ENCODE results near the gene MOGAT3.
A peak's percentile ranks its signal among the peaks of the same experiment; 100 is the strongest.

MOGAT3 gene

DNA sequence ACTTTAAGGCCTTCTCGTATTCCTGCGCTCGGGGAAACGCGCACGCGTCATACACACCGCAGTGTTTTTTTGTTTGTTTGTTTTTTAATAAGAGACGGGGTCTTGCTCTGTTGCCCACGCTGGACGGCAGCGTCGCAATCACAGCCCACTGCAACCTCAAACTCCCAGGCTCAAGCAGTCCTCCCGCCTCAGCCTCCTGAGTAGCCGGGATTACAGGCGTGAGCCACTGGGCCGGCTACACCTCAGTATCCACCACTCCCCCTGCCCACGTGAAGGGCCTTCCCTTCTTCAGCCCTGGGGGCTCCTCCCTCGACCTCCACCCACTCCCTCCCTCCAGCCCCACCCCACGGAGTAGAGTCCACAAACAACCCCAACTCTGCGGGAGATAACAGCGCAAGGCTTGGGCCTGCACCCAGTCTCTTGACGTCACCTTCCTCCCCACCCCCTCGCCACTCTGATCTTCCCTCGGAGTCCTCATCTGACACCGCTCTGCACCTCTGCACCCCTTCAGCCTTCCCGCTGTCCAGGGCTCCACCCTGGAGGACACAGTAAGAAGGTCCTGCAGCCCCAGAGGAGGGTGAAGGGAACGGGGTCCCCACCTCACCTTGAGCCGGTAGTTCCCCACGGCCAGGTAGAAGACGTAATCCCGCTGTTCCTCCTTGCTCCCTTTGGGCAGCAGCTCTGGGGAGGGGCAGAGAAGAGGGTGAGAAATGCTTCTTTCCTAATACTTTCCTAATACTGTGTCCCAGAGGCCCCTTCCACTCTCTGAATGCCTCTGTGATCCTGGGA, 39.6 kb upstream of the MOGAT3 start:
- Histone ChIP-seq H3K27me3 (ENCODE audit: control insufficient read depth in 5 of 5, insufficient read depth in 4 of 5, low read length in 5 of 5) (no peaks in the 10 kb centered on the region), H3K9ac (ENCODE audit: low read length in 5 of 5) (peak overlapping the region in 1 of 5 donors; percentile 25), H3K4me3 (ENCODE audit: low read depth in 1 of 5, low read length in 5 of 5) (peak overlapping the region in 1 of 5 donors; percentile 15), H3K9me3 (ENCODE audit: control insufficient read depth in 5 of 5, low read length in 5 of 5) (no peaks in the 10 kb centered on the region), H3K36me3 (ENCODE audit: control insufficient read depth in 5 of 5, insufficient read depth in 5 of 5, low read length in 5 of 5) (peaks cover 0 to 29% (median 12%) of the 10 kb centered on the region in 5 donors), H3K27ac (ENCODE audit: low read depth, low read length) (peak overlapping the region; percentile 93), H3K4me1 (ENCODE audit: control insufficient read depth in 5 of 5, insufficient read depth in 5 of 5, low read length in 5 of 5) (peaks cover 14 to 87% (median 82%) of the 10 kb centered on the region in 5 donors)

DNA sequence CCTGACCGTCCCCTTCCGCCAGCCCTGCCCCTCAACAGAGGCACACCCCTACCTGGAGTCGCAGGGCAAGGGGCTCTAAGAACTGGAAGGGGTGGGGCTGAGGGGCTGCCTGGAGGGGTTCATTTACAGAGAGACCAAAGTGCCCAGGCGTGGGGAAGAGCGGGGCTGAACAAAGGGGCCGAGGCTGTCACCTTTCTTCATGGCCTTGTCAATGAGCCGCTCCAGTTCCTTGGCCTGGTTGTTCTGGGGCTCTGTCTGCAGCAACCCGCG, 39.0 kb upstream of the MOGAT3 start:
- peaks cover 14 to 85% (median 77%) of the 10 kb centered on the region in 5 donors for H3K4me1 ChIP-seq (ENCODE audit: control insufficient read depth in 5 of 5, insufficient read depth in 5 of 5, low read length in 5 of 5)

DNA sequence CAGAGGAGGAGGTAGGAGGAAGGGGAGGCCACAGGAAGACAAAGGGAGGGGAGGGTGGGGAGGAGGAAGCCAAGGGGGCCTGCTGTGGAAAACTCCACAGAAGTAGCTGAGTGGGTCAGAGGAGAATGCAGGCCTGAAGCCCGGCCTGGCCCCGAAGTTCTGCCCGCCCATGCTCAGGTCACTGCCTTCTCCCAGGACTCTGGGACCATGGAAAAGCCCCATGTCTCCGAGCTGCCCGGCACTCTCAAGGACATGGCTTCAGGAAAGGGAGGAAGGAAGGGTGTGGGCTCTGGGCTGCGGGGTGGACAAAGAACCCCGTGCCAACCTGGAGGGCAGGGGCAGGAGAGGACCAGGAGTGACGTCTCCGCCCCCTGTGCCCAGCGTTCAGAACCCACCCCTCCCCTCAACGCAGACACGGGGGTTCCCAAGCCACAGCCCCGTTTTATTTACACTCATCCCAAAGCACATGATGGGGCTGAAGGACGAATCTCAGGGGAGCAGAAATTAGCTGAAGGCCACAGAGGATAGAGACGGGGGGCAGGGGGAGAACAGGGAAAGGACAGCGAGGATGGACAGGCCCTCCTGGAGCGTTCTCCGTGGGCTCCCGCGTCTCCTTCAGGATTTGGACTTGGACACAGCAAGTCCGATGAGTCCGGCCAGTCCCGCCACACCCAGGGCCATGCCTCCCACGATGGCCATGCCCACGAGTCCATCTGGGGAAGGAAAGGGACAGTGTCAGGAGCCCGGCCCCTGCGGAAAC, 38.5 kb upstream of the MOGAT3 start:
- Histone ChIP-seq H3K9ac (ENCODE audit: low read length in 5 of 5) (peak overlapping the region in 2 of 5 donors; percentile 12 to 82), H3K27ac (ENCODE audit: low read depth, low read length) (peak overlapping the region; percentile 93), H3K27me3 (ENCODE audit: control insufficient read depth in 5 of 5, insufficient read depth in 4 of 5, low read length in 5 of 5) (no peaks in the 10 kb centered on the region), H3K9me3 (ENCODE audit: control insufficient read depth in 5 of 5, low read length in 5 of 5) (no peaks in the 10 kb centered on the region), H3K4me1 (ENCODE audit: control insufficient read depth in 5 of 5, insufficient read depth in 5 of 5, low read length in 5 of 5) (peaks cover 14 to 83% (median 75%) of the 10 kb centered on the region in 5 donors), H3K4me3 (ENCODE audit: low read depth in 1 of 5, low read length in 5 of 5) (peak overlapping the region in 2 of 5 donors; percentile 26 to 31), H3K36me3 (ENCODE audit: control insufficient read depth in 5 of 5, insufficient read depth in 5 of 5, low read length in 5 of 5) (peaks cover 0 to 29% (median 12%) of the 10 kb centered on the region in 5 donors)

More for the DNA sequence above, 39.0 kb upstream of the MOGAT3 start:
- H3K27me3 ChIP-seq (ENCODE audit: control insufficient read depth in 5 of 5, insufficient read depth in 4 of 5, low read length in 5 of 5): no peaks in the 10 kb centered on the region
- no peaks in the 10 kb centered on the region for H3K9me3 ChIP-seq (ENCODE audit: control insufficient read depth in 5 of 5, low read length in 5 of 5)
- H3K4me3 ChIP-seq (ENCODE audit: low read depth in 1 of 5, low read length in 5 of 5): no peak overlapping the region
- peaks cover 0 to 29% (median 12%) of the 10 kb centered on the region in 5 donors for H3K36me3 ChIP-seq (ENCODE audit: control insufficient read depth in 5 of 5, insufficient read depth in 5 of 5, low read length in 5 of 5)
- peak overlapping the region; percentile 93 for H3K27ac ChIP-seq (ENCODE audit: low read depth, low read length)
- H3K9ac ChIP-seq (ENCODE audit: low read length in 5 of 5): no peak overlapping the region

DNA sequence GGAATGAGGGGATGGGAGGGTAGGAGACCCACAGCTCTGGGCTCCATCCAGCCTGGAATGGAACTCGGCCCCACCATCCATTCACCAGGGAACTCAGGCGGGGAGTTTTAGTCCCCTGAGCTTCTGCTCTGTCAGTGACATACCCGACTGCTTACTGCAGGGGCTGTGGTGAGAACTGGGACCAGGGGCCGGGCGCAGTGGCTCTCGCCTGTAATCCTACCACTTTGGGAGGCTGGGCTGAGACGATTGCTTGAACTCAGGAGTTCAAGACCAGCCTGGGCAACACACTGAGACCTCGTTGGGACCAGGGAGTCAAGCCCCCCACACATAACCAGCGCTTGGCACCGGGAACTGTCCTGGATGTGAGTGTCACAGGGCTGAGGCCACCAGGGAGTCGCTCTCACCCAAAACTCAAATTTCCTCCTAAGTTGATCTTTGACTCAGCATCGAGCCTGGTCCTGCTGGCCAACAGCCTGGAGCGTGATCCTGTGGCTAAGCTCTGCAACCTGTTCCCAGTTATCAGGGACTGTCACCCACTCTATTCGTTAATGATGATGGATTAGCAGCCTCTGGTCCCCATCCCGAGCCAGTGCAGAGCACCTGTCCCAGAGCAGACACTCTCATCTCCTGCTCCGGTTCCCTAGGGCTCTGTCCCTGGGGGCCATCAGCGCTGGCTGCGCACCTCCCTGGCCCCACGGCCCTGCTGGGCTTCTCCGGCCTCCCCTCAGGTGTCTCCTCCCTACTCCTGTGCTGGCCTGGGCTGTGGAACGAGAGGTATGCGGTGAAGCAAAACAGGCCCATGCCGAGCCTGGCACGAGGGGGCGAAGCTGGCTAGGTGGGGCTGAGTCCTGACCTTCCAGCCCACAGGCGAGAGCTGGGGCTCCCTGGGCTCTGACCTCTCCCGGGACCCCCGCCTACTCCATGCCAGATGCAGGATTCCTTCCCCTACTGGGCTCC, 37.7 kb upstream of the MOGAT3 start:
- Histone ChIP-seq H3K36me3 (ENCODE audit: control insufficient read depth in 5 of 5, insufficient read depth in 5 of 5, low read length in 5 of 5) (peaks cover 0 to 34% (median 12%) of the 10 kb centered on the region in 5 donors), H3K27me3 (ENCODE audit: control insufficient read depth in 5 of 5, insufficient read depth in 4 of 5, low read length in 5 of 5) (no peaks in the 10 kb centered on the region), H3K9ac (ENCODE audit: low read length in 5 of 5) (peak overlapping the region in 4 of 5 donors; percentile 46 to 90 (median 78)), H3K4me3 (ENCODE audit: low read depth in 1 of 5, low read length in 5 of 5) (peak overlapping the region in 4 of 5 donors; percentile 8 to 59 (median 38)), H3K27ac (ENCODE audit: low read depth, low read length) (peak overlapping the region; percentile 93), H3K9me3 (ENCODE audit: control insufficient read depth in 5 of 5, low read length in 5 of 5) (no peaks in the 10 kb centered on the region), H3K4me1 (ENCODE audit: control insufficient read depth in 5 of 5, insufficient read depth in 5 of 5, low read length in 5 of 5) (peaks cover 10 to 76% (median 67%) of the 10 kb centered on the region in 5 donors)

DNA sequence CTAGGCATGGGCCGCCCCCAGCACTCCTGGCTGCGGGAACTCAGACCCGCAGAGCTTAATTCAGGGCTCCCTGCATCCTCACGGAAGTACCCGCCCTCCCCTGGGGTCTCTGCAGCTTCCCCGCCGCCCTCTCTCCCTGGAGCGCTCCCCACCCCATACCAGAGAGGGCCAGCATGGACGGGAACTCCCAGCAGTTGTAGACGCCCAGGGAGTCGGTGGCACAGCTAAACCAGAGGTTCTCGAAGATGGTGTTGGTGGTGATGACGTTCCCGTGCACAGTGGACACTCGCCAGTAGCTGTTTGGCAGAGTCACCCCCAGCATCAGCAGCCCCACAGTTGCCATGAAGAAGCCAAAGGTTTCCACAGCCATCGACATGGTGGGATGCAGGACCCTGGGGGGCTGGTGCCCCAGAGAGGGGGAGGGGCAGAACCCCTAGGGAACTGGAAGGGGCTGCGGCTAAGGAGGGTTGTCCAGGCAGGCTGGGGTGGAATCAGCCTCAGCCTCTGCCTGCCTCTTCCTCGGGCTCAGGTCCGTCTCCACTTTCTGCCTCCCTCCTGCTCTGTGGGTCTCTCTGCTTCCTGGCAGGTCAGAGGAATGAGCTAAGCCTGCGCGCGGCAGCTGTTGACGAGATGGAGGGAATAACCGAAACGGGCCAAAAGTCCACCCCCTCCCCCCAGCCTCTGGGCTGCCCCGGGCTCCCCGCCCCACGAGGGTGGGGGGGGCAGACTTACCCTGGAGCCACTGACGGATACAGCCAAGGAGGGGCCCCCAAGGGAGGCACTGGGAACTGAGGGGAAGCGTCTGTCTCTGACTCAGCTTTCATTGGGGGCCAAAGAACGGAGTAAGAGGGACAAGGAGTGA, 36.6 kb upstream of the MOGAT3 start, which contains the start of gene CLDN15:
Gene CLDN15 (minus strand): TSS at position 597 of the 862 bp plus-strand sequence. CDS start 221 bp downstream, at position 376.
- Histone ChIP-seq H3K9ac (ENCODE audit: low read length in 5 of 5) (peak within 1 kb of the TSS in 4 of 5 donors; percentile 46 to 90 (median 78)), H3K27me3 (ENCODE audit: control insufficient read depth in 5 of 5, insufficient read depth in 4 of 5, low read length in 5 of 5) (no peaks in the 10 kb centered on the region), H3K36me3 (ENCODE audit: control insufficient read depth in 5 of 5, insufficient read depth in 5 of 5, low read length in 5 of 5) (peaks cover 0 to 34% (median 12%) of the 10 kb centered on the region in 5 donors), H3K27ac (ENCODE audit: low read depth, low read length) (peak within 1 kb of the TSS; percentile 93), H3K4me1 (ENCODE audit: control insufficient read depth in 5 of 5, insufficient read depth in 5 of 5, low read length in 5 of 5) (peaks cover 10 to 70% (median 60%) of the 10 kb centered on the region in 5 donors), H3K4me3 (ENCODE audit: low read depth in 1 of 5, low read length in 5 of 5) (peak within 1 kb of the TSS; percentile 11 to 63 (median 53)), H3K9me3 (ENCODE audit: control insufficient read depth in 5 of 5, low read length in 5 of 5) (no peaks in the 10 kb centered on the region)

DNA sequence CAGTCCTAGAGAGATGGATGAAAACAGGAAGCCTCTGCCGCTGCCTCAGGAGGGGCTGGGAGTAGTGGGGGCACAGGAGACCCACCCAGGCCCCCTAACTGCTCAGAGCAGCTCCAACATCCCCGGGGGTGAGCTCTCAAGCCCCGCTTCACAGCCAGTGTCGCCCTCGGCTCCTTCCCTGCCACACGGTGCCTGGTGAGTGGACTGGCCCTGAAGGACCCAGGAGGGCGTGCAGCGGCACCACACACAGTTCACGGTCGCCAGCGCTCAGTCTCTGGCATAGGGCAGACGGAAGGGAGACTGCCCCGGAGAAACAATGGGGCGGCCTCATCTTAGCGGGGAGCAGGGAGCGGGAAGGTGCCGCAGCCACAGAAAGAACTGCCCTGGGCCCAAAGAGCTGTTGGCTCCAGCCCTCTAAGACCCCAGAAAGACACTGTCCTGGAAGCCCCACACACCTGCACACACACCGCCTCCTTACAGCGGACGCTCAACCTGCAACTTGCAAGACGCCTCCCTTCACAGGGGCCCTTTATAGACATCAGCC, 35.5 kb upstream of the MOGAT3 start:
- peak overlapping the region in 2 of 5 donors; percentile 26 to 59 for H3K4me3 ChIP-seq (ENCODE audit: low read depth in 1 of 5, low read length in 5 of 5)

DNA sequence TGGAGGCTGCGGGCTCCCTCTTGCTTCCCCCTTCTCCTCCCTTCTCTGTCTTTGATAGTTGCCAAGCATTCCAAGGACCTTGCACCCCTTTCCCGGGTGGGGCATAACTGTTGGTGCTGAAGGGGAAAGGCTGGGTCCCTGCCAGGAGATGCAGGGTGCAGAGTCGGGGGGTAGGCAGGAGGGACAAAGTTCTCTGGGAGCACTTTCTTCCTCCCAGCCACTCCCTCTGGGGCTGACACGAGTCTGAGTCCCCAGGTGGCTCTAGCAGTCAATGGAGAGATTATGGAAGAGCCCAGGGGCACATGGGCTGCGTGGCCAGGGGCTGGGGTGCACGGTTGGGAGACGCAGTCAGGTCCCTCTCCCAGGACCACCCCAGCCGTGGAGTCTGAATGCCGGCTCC, 34.7 kb upstream of the MOGAT3 start:
- peaks cover 0 to 35% (median 10%) of the 10 kb centered on the region in 5 donors for H3K36me3 ChIP-seq (ENCODE audit: control insufficient read depth in 5 of 5, insufficient read depth in 5 of 5, low read length in 5 of 5)
- peaks cover 12 to 73% (median 55%) of the 10 kb centered on the region in 5 donors for H3K4me1 ChIP-seq (ENCODE audit: control insufficient read depth in 5 of 5, insufficient read depth in 5 of 5, low read length in 5 of 5)
- H3K27ac ChIP-seq (ENCODE audit: low read depth, low read length): no peak overlapping the region
- no peak overlapping the region for H3K9ac ChIP-seq (ENCODE audit: low read length in 5 of 5)
- no peaks in the 10 kb centered on the region for H3K27me3 ChIP-seq (ENCODE audit: control insufficient read depth in 5 of 5, insufficient read depth in 4 of 5, low read length in 5 of 5)
- H3K9me3 ChIP-seq (ENCODE audit: control insufficient read depth in 5 of 5, low read length in 5 of 5): no peaks in the 10 kb centered on the region
- no peak overlapping the region for H3K4me3 ChIP-seq (ENCODE audit: low read depth in 1 of 5, low read length in 5 of 5)

More for the DNA sequence above, 35.5 kb upstream of the MOGAT3 start:
- Histone ChIP-seq H3K9ac (ENCODE audit: low read length in 5 of 5) (no peak overlapping the region), H3K9me3 (ENCODE audit: control insufficient read depth in 5 of 5, low read length in 5 of 5) (no peaks in the 10 kb centered on the region), H3K4me1 (ENCODE audit: control insufficient read depth in 5 of 5, insufficient read depth in 5 of 5, low read length in 5 of 5) (peaks cover 12 to 73% (median 63%) of the 10 kb centered on the region in 5 donors), H3K36me3 (ENCODE audit: control insufficient read depth in 5 of 5, insufficient read depth in 5 of 5, low read length in 5 of 5) (peaks cover 0 to 39% (median 12%) of the 10 kb centered on the region in 5 donors), H3K27me3 (ENCODE audit: control insufficient read depth in 5 of 5, insufficient read depth in 4 of 5, low read length in 5 of 5) (no peaks in the 10 kb centered on the region), H3K27ac (ENCODE audit: low read depth, low read length) (no peak overlapping the region)

DNA sequence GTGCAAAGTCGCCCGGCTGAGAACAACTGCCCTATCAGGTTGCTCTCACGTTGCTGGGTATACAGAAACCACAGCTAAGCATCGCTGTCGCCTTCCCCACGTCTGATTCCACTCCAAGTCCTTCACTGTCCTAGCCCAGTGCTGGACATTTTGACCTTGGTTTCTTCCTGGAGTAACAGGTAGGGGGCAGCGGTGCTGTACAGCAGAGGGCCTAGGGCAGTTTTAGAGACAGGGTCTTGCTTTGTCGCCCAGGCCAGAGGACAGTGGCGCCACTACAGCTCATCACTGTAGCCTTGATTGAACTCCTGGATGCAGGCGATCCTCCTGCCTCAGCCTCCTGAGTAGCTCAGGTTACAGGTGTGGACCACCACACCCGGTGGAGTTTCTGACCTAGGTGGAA, 34.2 kb upstream of the MOGAT3 start:
- H3K4me1 ChIP-seq (ENCODE audit: control insufficient read depth in 5 of 5, insufficient read depth in 5 of 5, low read length in 5 of 5): peaks cover 12 to 68% (median 50%) of the 10 kb centered on the region in 5 donors
- H3K9ac ChIP-seq (ENCODE audit: low read length in 5 of 5): no peak overlapping the region
- H3K27ac ChIP-seq (ENCODE audit: low read depth, low read length): no peak overlapping the region

More for the DNA sequence above, 34.2 kb upstream of the MOGAT3 start:
- H3K4me3 ChIP-seq (ENCODE audit: low read depth in 1 of 5, low read length in 5 of 5): no peak overlapping the region
- H3K9me3 ChIP-seq (ENCODE audit: control insufficient read depth in 5 of 5, low read length in 5 of 5): no peaks in the 10 kb centered on the region
- H3K36me3 ChIP-seq (ENCODE audit: control insufficient read depth in 5 of 5, insufficient read depth in 5 of 5, low read length in 5 of 5): peaks cover 0 to 30% (median 5%) of the 10 kb centered on the region in 5 donors
- no peaks in the 10 kb centered on the region for H3K27me3 ChIP-seq (ENCODE audit: control insufficient read depth in 5 of 5, insufficient read depth in 4 of 5, low read length in 5 of 5)

Measured in subcutaneous abdominal adipose tissue (tissue), 5 donors.